Activated gamma-delta T cell treated with anti-CD3 and anti-CD28 coated beads, Interleukin-2, amount 50 U/mL, for 16 hours (primary cell): Measurements from ENCODE around the gene LSM8.
"Not testable (repeated sequence)": the region's sequence is repeated elsewhere in the genome, so short reads cannot be mapped to it uniquely, and the experiment has no call there.

Experiments used
- DNase-seq: peaks from one replicate; pipeline ENCODE4 v3.0.0-alpha.2; 2020; ENCODE audit warnings: low read depth

LSM8 gene

GRCh38 chr7:118183786-118184564 is at the start of gene LSM8:
Gene LSM8, plus strand, starts transcription at chr7:118184164. Its CDS starts 60 bp downstream, at chr7:118184224.
- peak; percentile 96 for DNase-seq

GRCh38 chr7:118134420-118134819 is 49.5 kb upstream of the LSM8 start:
- not testable (repeated sequence) for DNase-seq

- DNase-seq = no peak
These were observed 43.5 kb upstream of the LSM8 start for GRCh38 chr7:118140468-118140867.

DNA sequence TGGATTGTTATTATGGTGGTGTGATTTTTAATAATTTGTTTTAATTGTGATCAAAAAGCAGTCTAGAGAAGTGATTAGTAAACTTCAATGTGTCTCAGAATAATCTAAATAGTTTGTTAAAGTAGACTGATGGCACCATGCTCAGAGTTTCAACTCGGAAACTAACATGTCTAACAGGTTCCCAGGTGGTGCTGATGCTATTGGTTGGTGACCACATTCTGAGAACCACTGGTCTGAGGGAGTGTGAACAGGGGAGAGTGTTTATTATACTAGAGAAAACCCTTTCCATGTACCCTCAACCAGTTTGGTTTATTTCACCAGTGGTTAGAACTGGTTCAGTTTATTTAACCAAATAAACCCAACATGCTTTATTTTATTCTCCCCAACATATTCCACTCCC is 42.0 kb upstream of the LSM8 start:
- no peak for DNase-seq

GRCh38 chr7:118148930-118149329 is 35.0 kb upstream of the LSM8 start:
- DNase-seq = no peak

- DNase-seq = no peak
These were observed 34.6 kb upstream of the LSM8 start for GRCh38 chr7:118149394-118149793.

GRCh38 chr7:118151671-118152070 is 32.3 kb upstream of the LSM8 start:
- DNase-seq = no peak

- no peak for DNase-seq
These were observed 31.8 kb upstream of the LSM8 start for GRCh38 chr7:118152149-118152548.

GRCh38 chr7:118152654-118153053 is 31.3 kb upstream of the LSM8 start:
- no peak for DNase-seq

GRCh38 chr7:118153551-118154177 is 30.3 kb upstream of the LSM8 start:
- DNase-seq = no peak

GRCh38 chr7:118158766-118159165 is 25.2 kb upstream of the LSM8 start:
- no peak for DNase-seq

- no peak for DNase-seq
These were observed 14.8 kb upstream of the LSM8 start for GRCh38 chr7:118169146-118169545.

DNA sequence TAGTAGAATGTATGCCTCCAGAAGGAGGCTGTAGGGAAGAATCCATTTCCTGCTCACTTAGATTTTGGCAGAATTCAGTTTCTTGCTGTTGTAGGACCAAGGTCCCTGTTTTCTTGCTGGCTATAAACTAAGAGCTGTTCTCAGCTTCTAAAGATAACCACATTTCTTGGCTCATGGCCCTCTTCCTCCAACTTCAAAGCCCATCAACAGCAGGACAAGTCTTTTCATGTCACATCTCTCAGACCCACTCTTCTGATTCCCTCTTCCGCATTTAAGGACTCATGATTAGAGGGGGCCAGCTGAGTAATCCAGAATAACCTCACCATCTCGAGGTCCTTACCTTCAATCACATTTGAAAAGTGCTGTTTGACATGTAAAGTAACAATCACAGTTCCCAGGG is 8.2 kb upstream of the LSM8 start:
- DNase-seq = no peak

GRCh38 chr7:118179191-118179590 is 4.8 kb upstream of the LSM8 start:
- DNase-seq = no peak

GRCh38 chr7:118182593-118183427 is 1.2 kb upstream of the LSM8 start:
- DNase-seq = no peak

DNA sequence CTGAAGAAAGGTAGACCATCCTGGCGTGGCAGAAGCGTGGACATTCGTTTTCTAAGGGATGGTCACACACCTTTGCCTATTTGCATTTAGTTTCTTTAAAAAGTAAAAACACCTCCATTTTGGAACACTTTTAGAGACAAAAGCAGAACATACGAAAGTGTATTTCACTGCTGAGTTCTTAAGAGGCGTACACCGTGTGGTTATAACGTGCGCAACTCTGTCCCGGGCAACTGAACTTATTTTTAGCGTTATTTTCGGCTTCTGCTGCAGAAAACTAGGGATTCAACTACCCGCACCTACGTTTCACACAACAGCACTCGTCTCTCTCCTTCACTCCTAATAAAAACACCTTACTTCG is 557 bp upstream of the LSM8 start:
- no peak for DNase-seq

GRCh38 chr7:118184565-118184940 is 589 bp downstream of the LSM8 start:
- DNase-seq = no peak

GRCh38 chr7:118185163-118185860 is 1.3 kb downstream of the LSM8 start:
- DNase-seq = no peak

- no peak for DNase-seq
These were observed 2.5 kb downstream of the LSM8 start for GRCh38 chr7:118186501-118186900.

DNA sequence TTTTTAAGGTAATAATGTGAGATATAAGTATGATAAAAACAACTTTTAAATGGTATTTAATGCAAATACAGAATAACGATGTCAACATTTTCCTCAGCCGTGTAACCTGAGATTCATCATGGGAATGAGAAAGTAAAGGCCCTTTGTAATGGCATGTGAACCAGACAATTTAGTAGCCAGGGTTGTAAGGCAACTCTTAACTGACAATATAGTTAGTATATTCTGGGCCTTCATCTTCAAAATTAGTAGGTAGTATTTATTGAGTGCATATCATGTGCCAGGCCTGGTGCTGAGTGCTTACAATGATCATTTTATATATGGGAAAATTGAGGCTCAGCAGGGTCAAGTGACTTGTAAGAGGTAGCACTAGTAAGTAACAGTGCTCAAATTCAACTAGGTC is 10.6 kb downstream of the LSM8 start:
- DNase-seq = no peak

GRCh38 chr7:118195837-118196474 is 12.0 kb downstream of the LSM8 start:
- DNase-seq = no peak

DNA sequence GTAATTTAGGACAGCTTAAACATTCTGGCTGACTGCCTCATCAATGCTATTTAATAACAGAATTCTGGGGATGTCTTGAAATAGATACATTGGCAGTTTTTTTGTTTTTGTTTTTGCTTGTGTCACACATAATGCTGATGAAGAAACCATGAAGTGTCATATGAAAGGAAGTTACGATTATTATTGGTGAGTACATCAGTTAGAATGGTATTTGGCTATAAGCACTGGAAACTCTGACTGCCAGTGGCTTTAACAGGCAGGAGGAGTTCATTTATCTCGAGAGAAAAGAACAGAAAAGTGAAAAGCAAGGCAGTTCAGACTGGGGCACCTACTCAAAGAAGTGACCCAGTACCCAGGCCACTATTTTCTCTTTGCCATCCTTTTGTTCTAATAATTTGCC is 18.1 kb downstream of the LSM8 start:
- no peak for DNase-seq
